HL-60 (cell line): ENCODE results near the gene AHRR.

Source experiments
- DNase-seq, 2 experiments: peaks; one replicate each; pipeline ENCODE4 v3.0.0-alpha.2; 2010 to 2020; ENCODE audit warnings: low read depth in 1 of 2, low spot score in 1 of 2
- H3K27ac ChIP-seq: fragments of 250-450 bp; sonication (Bioruptor Pico); replicated peaks from 2 replicates; pipeline ENCODE4 v1.5.1; 2020; ENCODE audit warnings: mild to moderate bottlenecking, moderate library complexity
- H3K27me3 ChIP-seq: fragments of 250-450 bp; sonication (Bioruptor Pico); 2 replicates; pipeline ENCODE4 v1.5.1; 2021; ENCODE audit warnings: mild to moderate bottlenecking, moderate library complexity; ENCODE audit not compliant: insufficient read depth, poor library complexity, severe bottlenecking
- H3K4me3 ChIP-seq: replicated peaks from 2 replicates; pipeline ENCODE4 v1.5.1; 2011; ENCODE audit warnings: mild to moderate bottlenecking, control low read depth, low read length; ENCODE audit not compliant: insufficient read depth
- CTCF ChIP-seq: IDR thresholded peaks from one replicate; pipeline ENCODE4 v1.5.1; 2011; ENCODE audit warnings: low read length, control low read depth, inconsistent platforms; ENCODE audit not compliant: insufficient read depth
- GABPA ChIP-seq: IDR thresholded peaks from 2 replicates; pipeline ENCODE4 v1.6.1; 2012; ENCODE audit warnings: low read depth
- POLR2AphosphoS5 ChIP-seq: IDR thresholded peaks from 2 replicates; pipeline ENCODE4 v1.6.1; 2012; ENCODE audit warnings: low read depth
- REST ChIP-seq: IDR thresholded peaks from 2 replicates; pipeline ENCODE4 v1.6.1; 2012; ENCODE audit warnings: low read depth; ENCODE audit not compliant: insufficient replicate concordance
- SPI1 ChIP-seq: IDR thresholded peaks from 2 replicates; pipeline ENCODE4 v1.6.1; 2012; ENCODE audit warnings: low read depth, mild to moderate bottlenecking, borderline replicate concordance

Gene AHRR

GRCh38 chr5:385321-385720, 63.8 kb downstream of the AHRR start:
- DNase-seq = no peak
- TF ChIP-seq POLR2AphosphoS5 (no peak), CTCF (no peak), GABPA (no peak), REST (no peak), SPI1 (no peak)
- no peak overlapping the region for H3K4me3 ChIP-seq
- no peak overlapping the region for H3K27ac ChIP-seq
- H3K27me3 ChIP-seq = no peaks in the 10 kb centered on the region

- TF ChIP-seq CTCF = no peak
- TF ChIP-seq POLR2AphosphoS5 = no peak
- Histone ChIP-seq H3K27me3 (no peaks in the 10 kb centered on the region), H3K27ac (peak overlapping the region; percentile 67), H3K4me3 (no peak overlapping the region)
- DNase-seq = peak in 1 of 2 experiments; percentile 1
Observed at GRCh38 chr5:386432-387341, 65.2 kb downstream of the AHRR start.

- Histone ChIP-seq H3K27me3 (no peaks in the 10 kb centered on the region), H3K27ac (peak overlapping the region; percentile 67), H3K4me3 (no peak overlapping the region)
- peak in 1 of 2 experiments; percentile 10 for DNase-seq
- TF ChIP-seq POLR2AphosphoS5 = no peak
- no peak for TF ChIP-seq SPI1
- no peak for TF ChIP-seq GABPA
- TF ChIP-seq CTCF = no peak
- no peak for TF ChIP-seq REST
Observed at GRCh38 chr5:387491-388265, 66.2 kb downstream of the AHRR start.
